CMK (cell line): ENCODE results near the gene AMIGO3.
"Not testable (repeated sequence)": the region's sequence is repeated elsewhere in the genome, so short reads cannot be mapped to it uniquely, and the experiment has no call there.

Experiments used
- DNase-seq: peaks from one replicate; pipeline ENCODE4 v3.0.0-alpha.2; 2010; ENCODE audit warnings: low read depth

AMIGO3 gene

DNA sequence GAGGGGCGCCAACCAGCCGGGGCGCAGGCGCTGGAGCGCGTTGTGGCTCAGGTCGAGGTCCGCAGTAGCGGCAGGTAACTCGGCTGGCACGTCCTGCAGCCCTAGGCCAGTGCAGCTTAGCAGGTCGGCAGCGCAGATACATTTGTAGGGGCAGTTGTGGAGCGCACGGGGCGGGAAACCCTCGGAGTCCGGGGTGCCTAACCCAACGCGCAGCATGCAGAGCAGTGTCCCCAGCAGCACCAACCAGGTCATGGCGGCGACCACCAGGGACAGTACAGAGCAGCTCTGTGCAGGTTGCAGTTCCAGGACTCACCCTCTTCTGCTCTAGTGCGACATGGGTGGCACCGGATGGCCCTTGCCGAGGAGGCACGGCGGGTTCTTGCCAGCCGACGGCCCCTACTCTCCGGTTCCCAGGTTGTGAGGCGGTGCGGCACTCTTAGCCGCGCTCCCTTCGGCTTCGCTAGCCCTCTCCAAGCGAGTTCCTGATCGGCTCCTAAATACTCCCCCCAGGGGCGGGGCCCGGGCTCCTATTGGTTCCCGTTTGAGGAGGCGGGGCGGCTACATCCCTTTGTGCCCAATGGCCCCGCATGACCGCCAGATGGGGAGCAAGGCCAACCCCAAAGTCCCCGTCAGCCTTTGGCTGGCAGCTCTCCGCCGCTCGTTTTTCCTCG, at the start of gene AMIGO3:
Gene AMIGO3, minus strand, starts transcription at position 471 of the 671 bp plus-strand sequence. Its CDS starts 219 bp downstream, at position 252.
- DNase-seq = no peak

DNA sequence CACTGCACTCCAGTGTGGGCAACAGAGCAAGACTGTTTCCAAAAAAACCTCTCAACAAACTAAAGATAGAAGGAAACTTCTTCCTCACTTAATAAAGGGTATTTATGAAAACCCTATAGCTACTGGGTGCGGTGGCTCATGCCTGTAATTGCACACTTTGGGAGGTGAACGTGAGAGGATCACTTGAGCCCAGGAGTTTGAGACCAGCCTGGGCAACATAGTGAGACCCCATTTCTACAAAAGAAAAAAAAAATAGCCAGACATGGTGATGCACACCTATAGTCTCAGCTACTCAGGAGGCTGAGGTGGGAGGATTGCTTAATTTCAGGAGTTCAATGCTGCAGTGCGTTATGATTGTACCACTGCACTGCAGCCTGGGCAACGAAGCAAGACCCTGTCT, 44.5 kb upstream of the AMIGO3 start:
- DNase-seq = no peak

- no peak for DNase-seq
Observed at GRCh38 chr3:49761661-49762060, 42.2 kb upstream of the AMIGO3 start.

DNA sequence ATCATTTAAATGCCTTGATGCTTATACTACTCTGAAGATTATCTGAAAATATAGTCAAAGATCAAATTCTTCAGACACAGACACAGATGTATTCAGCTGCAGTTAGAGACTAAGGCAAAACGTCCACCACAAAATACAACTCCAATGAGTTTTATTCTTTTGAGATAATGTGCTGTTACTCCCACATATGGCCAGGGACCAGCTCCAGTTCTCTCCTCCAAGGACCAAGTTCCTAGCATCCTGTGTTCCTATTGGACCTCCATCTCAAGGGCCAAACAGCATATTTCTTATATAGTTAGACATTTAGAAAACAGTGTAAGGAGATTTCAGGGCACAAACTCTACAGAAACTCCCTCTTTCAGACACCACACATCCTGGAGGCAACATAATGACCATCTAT, 39.7 kb upstream of the AMIGO3 start:
- DNase-seq = no peak

DNA sequence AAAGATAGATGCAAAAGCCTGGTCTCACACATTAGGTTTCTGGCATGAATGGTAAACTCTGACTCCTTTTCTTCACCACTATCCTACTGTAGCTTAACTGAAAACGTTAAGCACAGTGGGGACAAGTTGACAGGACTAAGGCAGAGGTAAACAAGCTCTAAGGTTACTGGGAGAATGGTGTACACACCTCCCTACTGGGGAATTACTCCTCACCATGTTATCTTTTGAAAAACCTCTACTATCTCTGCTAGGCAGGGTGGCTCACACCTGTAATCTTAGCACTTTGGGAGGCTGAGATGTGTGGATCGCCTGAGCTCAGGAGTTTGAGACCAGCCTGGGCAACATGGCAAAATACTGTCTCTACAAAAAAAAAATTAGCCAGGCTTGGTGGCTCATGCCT, 37.7 kb upstream of the AMIGO3 start:
- DNase-seq = no peak

- DNase-seq = no peak
Observed at GRCh38 chr3:49756036-49756435, 36.6 kb upstream of the AMIGO3 start.

DNA sequence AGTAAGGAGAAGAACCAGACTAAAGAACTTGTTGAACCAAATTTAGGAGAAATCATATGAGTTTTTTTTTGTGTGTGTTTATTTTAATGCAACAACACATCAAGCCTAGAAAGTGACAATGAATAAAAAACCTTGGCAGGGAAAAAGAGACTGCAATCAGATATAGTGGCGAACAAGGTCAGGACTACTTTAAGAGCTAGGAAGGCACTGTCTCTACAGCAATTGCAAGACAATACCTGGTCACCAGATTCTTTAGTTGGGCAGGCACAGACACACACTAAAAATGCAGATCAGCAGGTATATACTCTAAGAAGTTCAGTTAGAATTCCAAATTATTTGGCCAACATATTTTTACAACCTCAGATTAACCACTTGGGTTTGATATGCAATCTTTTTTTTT, 35.1 kb upstream of the AMIGO3 start:
- DNase-seq = no peak

- no peak for DNase-seq
Observed at GRCh38 chr3:49751501-49751900, 32.0 kb upstream of the AMIGO3 start.

DNA sequence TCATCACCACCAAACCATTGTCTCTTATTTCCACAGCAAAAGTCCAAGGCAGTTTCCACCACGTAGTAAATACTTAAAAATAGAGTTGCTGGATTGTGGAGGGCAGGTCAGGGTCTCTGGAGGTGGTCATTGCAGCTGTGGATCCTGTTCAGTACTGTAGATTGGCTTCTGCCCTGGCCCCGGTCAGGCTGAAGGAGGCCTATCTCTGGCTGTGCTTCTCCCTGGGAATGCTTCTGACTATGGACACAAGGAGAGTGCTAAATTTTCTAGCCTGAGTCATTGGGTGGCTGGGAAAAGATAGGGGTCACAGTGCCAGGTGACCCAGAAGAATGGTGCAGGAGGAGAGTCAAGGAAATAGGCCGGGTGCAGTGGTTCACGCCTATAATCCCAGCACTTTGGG, 30.6 kb upstream of the AMIGO3 start:
- no peak for DNase-seq

DNA sequence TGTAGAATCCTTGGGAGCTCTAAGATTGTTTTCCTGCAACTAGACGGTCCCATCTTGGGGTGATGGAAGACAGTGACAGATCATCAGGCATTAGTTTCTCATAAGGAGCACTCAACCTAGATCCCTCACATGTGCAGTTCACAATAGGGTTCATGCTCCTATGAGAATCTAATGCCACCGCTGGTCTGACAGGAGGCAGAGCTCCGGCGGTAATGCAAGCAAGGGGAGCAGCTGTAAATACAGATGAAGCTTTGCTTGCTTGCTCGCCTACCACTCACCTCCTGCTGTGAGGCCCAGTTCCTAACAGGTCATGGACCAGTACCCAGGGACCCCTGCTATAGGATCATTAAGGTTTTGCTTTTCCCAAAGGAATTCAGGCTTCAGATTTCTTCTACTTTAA, 29.4 kb upstream of the AMIGO3 start:
- DNase-seq = not testable (repeated sequence)

GRCh38 chr3:49747792-49748480, 28.5 kb upstream of the AMIGO3 start:
- DNase-seq = no peak

- no peak for DNase-seq
Observed at GRCh38 chr3:49745986-49746385, 26.5 kb upstream of the AMIGO3 start.

GRCh38 chr3:49740427-49740826, 20.9 kb upstream of the AMIGO3 start:
- DNase-seq = no peak

DNA sequence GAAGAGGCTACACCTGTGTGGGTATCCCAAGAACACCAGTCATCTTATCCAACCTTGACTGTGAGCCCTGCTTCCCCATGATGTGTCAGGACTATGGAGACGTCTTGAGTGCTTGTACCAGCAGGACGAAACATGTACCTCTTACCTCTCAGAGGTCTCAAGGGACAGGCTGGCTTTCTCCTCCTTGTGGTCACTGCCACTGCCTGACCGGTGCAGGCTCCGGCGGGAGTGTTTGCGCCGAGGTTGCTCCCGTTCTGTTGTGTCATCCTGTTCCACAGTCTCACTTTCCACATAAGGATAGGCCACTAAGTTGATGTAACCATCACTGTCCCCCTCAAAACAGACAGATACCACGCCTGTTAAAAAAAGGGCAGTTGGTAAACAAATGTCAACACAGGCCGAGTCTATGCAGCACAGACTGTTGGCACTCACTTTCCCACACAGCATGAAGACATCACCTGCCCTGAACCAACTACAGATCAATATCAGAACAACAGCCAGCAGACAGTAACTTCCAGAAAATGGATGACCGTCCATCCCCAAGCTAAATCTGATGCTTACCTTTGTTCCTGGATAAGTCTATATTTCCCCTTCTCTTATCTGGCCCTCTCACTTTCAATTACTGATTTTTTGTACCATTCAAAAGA, 18.7 kb upstream of the AMIGO3 start:
- DNase-seq = no peak

GRCh38 chr3:49734752-49735151, 15.3 kb upstream of the AMIGO3 start:
- DNase-seq = no peak

GRCh38 chr3:49733551-49733950, 14.1 kb upstream of the AMIGO3 start:
- DNase-seq = no peak

DNA sequence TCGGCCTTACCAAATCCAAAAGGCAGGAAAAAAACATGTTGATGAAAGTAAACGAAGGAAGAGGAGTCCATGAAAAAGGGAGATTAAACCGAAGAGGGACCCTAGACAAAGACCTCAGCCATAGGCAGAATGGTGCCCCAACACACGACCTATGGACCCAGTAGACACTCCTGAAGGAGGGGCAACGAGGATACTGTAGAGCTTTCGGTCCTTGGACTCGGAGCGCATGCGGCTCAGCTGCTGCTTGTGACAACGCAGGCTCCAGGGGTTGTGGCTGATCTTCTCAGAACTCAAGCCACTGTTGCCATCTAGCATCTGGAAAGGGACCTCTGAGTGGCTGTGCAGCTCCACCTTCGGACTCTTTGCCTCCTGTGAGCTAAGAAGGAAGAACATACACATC, 13.1 kb upstream of the AMIGO3 start:
- no peak for DNase-seq

DNA sequence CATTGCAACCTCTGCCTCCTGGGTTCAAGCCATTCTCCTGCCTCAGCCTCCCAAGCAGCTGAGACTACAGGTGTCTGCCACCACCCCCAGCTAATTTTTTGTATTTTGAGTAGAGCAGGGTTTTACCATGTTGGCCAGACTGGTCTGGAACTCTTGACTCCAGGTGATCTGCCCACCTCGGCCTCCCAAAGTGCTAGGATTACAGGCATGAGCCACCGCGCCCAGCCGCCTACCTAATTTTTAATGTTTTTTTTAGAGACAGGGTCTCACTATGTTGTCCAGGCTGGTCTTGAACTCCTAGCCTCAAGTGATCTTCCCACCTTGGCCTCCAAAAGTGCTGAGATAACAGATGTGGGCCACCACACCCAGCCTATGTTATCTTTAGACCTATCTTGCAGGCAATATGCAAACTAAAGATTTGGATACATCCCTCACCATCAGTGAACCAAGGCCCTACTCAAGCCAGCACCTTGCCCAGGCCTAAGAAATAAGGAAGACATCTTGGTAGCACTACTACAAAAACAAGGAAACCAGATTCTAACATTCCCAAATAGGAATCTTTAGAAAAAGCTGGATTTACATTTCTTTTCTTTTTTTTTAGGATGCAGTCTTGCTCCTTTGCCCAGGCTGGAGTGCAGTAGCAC, 10.6 kb upstream of the AMIGO3 start:
- no peak for DNase-seq

DNA sequence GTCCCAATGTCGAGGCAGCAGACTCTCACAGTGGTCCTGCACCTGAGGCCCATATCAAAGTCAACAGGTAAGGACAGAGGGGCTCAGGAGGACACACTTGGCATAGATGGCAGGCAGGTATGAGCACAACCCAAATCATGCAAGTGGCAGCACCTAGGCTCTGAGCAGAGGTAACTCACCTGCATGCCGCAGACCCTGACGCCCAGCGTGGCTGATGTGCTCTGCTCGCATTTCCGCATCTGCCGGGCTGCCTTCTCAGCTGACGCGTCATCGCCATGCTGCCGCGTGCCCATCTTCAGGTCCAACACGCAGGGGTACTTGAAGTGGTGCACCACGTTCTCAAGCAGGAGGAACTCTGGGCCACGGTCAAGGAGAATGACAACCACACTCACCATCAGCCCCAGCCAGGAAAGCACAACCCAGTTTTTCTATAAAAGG, 8.5 kb upstream of the AMIGO3 start:
- DNase-seq = no peak

- no peak for DNase-seq
Observed at GRCh38 chr3:49727154-49727923, 7.9 kb upstream of the AMIGO3 start.

- DNase-seq = no peak
Observed at GRCh38 chr3:49725906-49726681, 6.6 kb upstream of the AMIGO3 start.
